K562 (cell line): ENCODE measurements around the gene NRSN2. TPM values are rescaled to one million over a fixed set of nuclear protein-coding genes. Genes with fewer than 3 reads are reported as not detected.
A peak's percentile ranks its signal among the peaks of the same experiment; 100 is the strongest.

ENCODE experiments used
- CTCF ChIP-seq, 3 experiments: IDR thresholded peaks in 2 of 3; conservative IDR thresholded peaks in 1 of 3; 2 replicates each; pipeline ENCODE4 v1.5.1; 2011 to 2012; ENCODE audit warnings: low read length in 3 of 3, mild to moderate bottlenecking in 3 of 3, control low read depth in 2 of 3, improper control_type of control experiment in 1 of 3, inconsistent platforms in 1 of 3, low read depth in 1 of 3, mixed read lengths in 1 of 3, moderate library complexity in 1 of 3; ENCODE audit not compliant: insufficient read depth in 2 of 3
- DNMT1 ChIP-seq: fragments of 450-650 bp; IDR thresholded peaks from 2 replicates; pipeline ENCODE4 v1.6.1; 2016; ENCODE audit warnings: antibody characterized with exemption, mild to moderate bottlenecking
- E2F6 ChIP-seq, 2 experiments: IDR thresholded peaks; 2 replicates each; pipeline ENCODE4 v1.6.1; 2011; ENCODE audit warnings: borderline replicate concordance in 1 of 2, control low read depth in 1 of 2, low read depth in 1 of 2, low read length in 1 of 2, mild to moderate bottlenecking in 1 of 2, mixed read lengths in 1 of 2, moderate library complexity in 1 of 2; ENCODE audit not compliant: insufficient read depth in 1 of 2, insufficient read length in 1 of 2, poor library complexity in 1 of 2, severe bottlenecking in 1 of 2; ENCODE audit errors: extremely low read depth in 1 of 2
- EHMT2 ChIP-seq: fragments of 450-650 bp; IDR thresholded peaks from 2 replicates; pipeline ENCODE4 v1.6.1; 2018; ENCODE audit warnings: antibody characterized with exemption
- ESRRA ChIP-seq: fragments of 450-650 bp; IDR thresholded peaks from 2 replicates; pipeline ENCODE4 v1.6.1; 2014; ENCODE audit warnings: low read depth, mild to moderate bottlenecking, moderate library complexity, borderline replicate concordance
- EWSR1 ChIP-seq: fragments of 450-650 bp; IDR thresholded peaks from 2 replicates; pipeline ENCODE4 v1.6.1; 2018; ENCODE audit warnings: borderline replicate concordance, mild to moderate bottlenecking, low read depth, moderate library complexity; ENCODE audit not compliant: partially characterized antibody
- FOXM1 ChIP-seq, 2 experiments: fragments of 450-650 bp in 1 of 2; sonication (generic) in 1 of 2; formaldehyde crosslinking in 1 of 2; IDR thresholded peaks; 2 replicates each; pipeline versions ENCODE4 v1.6.1 to v1.9.0; 2017 to 2022; ENCODE audit warnings: low read depth in 2 of 2, mild to moderate bottlenecking in 2 of 2, missing genetic modification reagents in 1 of 2, moderate library complexity in 1 of 2
- HDAC1 ChIP-seq, 2 experiments: fragments of 450-650 bp; IDR thresholded peaks; 2 replicates each; pipeline ENCODE4 v1.6.1; 2016 to 2017; ENCODE audit warnings: inconsistent platforms in 1 of 2, mild to moderate bottlenecking in 1 of 2, moderate library complexity in 1 of 2
- NFE2L1 ChIP-seq: fragments of 450-650 bp; IDR thresholded peaks from 2 replicates; pipeline ENCODE4 v1.6.1; 2016; ENCODE audit warnings: missing genetic modification characterization, low read depth, mild to moderate bottlenecking, missing compliant biosample characterization, moderate library complexity, borderline replicate concordance
- POLR2H ChIP-seq: IDR thresholded peaks from 2 replicates; pipeline ENCODE4 v1.6.1; 2016; ENCODE audit warnings: missing genetic modification characterization, low read depth, mild to moderate bottlenecking, control low read depth, missing compliant biosample characterization, moderate library complexity
- RAD21 ChIP-seq, 2 experiments: fragments of 250-450 bp in 1 of 2; fragments of 450-650 bp in 1 of 2; sonication (Bioruptor Pico) in 1 of 2; formaldehyde crosslinking in 1 of 2; IDR thresholded peaks in 1 of 2; conservative IDR thresholded peaks in 1 of 2; 2 replicates each; pipeline versions ENCODE4 v1.4.0 to v1.8.0; 2020 to 2022; ENCODE audit warnings: mild to moderate bottlenecking in 2 of 2, moderate library complexity in 1 of 2
- RBFOX2 ChIP-seq: fragments of 200-400 bp; formaldehyde crosslinking; IDR thresholded peaks from 2 replicates; pipeline ENCODE4 v1.6.1; 2017; ENCODE audit warnings: low read depth, mild to moderate bottlenecking, low read length, moderate library complexity
- RBM22 ChIP-seq: fragments of 200-400 bp; formaldehyde crosslinking; IDR thresholded peaks from 2 replicates; pipeline ENCODE4 v1.6.1; 2018; ENCODE audit warnings: low read length, low read depth; ENCODE audit not compliant: poor library complexity, severe bottlenecking
- RBM39 ChIP-seq: fragments of 200-400 bp; formaldehyde crosslinking; optimal IDR thresholded peaks from 2 replicates; pipeline ENCODE3; 2018; ENCODE audit warnings: low read depth, low read length
- RFX5 ChIP-seq: IDR thresholded peaks from 2 replicates; pipeline ENCODE4 v1.6.1; 2011; ENCODE audit warnings: low read depth, mild to moderate bottlenecking, improper control_type of control experiment, low read length
- SREBF2 ChIP-seq: sonication (generic); formaldehyde crosslinking; IDR thresholded peaks from 2 replicates; pipeline ENCODE4 v1.4.0; 2020; ENCODE audit warnings: mild to moderate bottlenecking, missing genetic modification reagents
- ZNF41 ChIP-seq: fragments of 250-450 bp; sonication (Bioruptor Pico); conservative IDR thresholded peaks from 2 replicates; pipeline ENCODE4 v1.4.0; 2020; ENCODE audit warnings: mild to moderate bottlenecking
- ZNF431 ChIP-seq: sonication (generic); formaldehyde crosslinking; IDR thresholded peaks from 2 replicates; pipeline ENCODE4 v1.8.0; 2022; ENCODE audit warnings: mild to moderate bottlenecking, missing genetic modification reagents
- ZNF511 ChIP-seq: sonication (generic); formaldehyde crosslinking; IDR thresholded peaks from 2 replicates; pipeline ENCODE4 v1.8.0; 2022; ENCODE audit warnings: mild to moderate bottlenecking, missing genetic modification reagents
- ZNF699 ChIP-seq: fragments of 250-450 bp; sonication (Bioruptor Pico); IDR thresholded peaks from 2 replicates; pipeline ENCODE4 v1.8.0; 2021; ENCODE audit warnings: mild to moderate bottlenecking, moderate library complexity; ENCODE audit not compliant: insufficient replicate concordance
- ZNF79 ChIP-seq: fragments of 250-450 bp; sonication (Bioruptor Pico); IDR thresholded peaks from 2 replicates; pipeline ENCODE4 v1.4.0; 2020; ENCODE audit warnings: low read depth, mild to moderate bottlenecking, moderate library complexity
- polyA plus RNA-seq, 8 experiments: library from polyadenylated mRNA; depleted of rRNA in 4 of 8; stranded (reverse) in 5 of 8; unstranded in 3 of 8; fragments of >200 nt; fragmentation: Nextera tagmentation in 2 of 8; fragmentation: Illumina TruSeq in 1 of 8; extraction: Ambion mirVana in 2 of 8; extraction: Trizol in 1 of 8; gene quantifications; 2 replicates each; pipeline versions ENCODE4 v1.2.1 to v1.2.3, GENCODE V29; 2011 to 2014; ENCODE audit warnings: inconsistent platforms in 1 of 8, missing spikeins in 1 of 8
- total RNA-seq, 7 experiments: library from RNA; depleted of rRNA in 6 of 7; stranded (reverse); fragments of >200 nt in 6 of 7; fragmentation: Illumina TruSeq in 2 of 7; extraction: Trizol in 2 of 7; gene quantifications; 2 replicates each; pipeline versions ENCODE4 v1.2.1 to v1.2.3, GENCODE V29; 2011 to 2021; ENCODE audit warnings: low replicate concordance in 1 of 7
- TF ChIP-seq, protein P1 (sequence below): sonication (generic); formaldehyde crosslinking; IDR thresholded peaks from 2 replicates; pipeline ENCODE4 v1.8.1; 2023; ENCODE audit warnings: mild to moderate bottlenecking, missing genetic modification reagents

The NRSN2 gene
- total and polyA plus RNA-seq, 9 of the 15 experiments (the other 6 are each of a cell fraction or from before 2014, with no cell fraction given) = 7.5 to 29.7 (median 11.1) TPM

DNA sequence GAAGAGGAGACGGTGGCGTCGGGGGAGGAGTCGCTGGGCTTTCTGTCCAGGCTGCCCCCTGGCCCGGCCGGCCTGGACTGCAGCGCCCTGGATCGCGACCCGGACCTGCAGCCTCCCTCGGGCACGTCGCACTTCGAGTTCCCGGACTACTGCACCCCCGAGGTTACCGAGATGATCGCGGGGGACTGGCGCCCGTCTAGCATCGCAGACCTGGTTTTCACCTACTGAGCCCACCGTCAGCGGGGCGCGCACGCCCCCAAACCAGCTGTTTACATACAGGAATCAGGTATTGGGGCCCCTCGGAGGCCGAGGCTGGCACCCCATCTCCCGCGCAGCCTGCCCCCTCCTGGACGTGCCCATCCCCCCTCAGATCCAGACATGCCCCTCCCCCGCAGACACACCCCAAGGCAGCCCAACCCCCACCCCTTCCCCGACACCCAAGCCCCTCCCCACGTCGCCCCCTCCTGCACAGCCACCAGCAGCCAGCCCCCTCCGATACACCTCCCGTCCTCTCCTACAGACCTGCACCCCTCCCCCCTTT is 20.2 kb upstream of the NRSN2 start (continued):
- TF ChIP-seq HDAC1 (IDR thresholded peaks at IDR 0.05) (0 out of 4 replicates have a peak, but pooled peaks of 1 of the 2 experiments have one; percentile 17), RBM39 (no peak), EHMT2 (no peak), ZNF699 (CRISPR knock-in tag) (no peak), ZNF79 (CRISPR knock-in tag) (no peak), ZNF431 (no peak), CTCF (IDR thresholded peaks at IDR 0.05 in 2 of 3, conservative IDR thresholded peaks at IDR 0.05 in 1 of 3; ENCODE audit: insufficient read depth in 2 of 3, low read depth in 1 of 3, low read length in 3 of 3) (0 out of 6 replicates have a peak, but pooled peaks of 1 of the 3 experiments have one; percentile 8), EWSR1 (no peak), FOXM1 (IDR thresholded peaks at IDR 0.05; ENCODE audit: low read depth) (no peak), FOXM1 (CRISPR knock-in tag; IDR thresholded peaks at IDR 0.05; ENCODE audit: low read depth) (no peak), RAD21 (CRISPR knock-in tag; conservative IDR thresholded peaks at IDR 0.05 in 1 of 2, IDR thresholded peaks at IDR 0.05 in 1 of 2) (no peak), NFE2L1 (tag) (no peak), DNMT1 (no peak), RBFOX2 (peak; percentile 50), E2F6 (IDR thresholded peaks at IDR 0.05; ENCODE audit: borderline replicate concordance in 1 of 2, extremely low read depth in 1 of 2, insufficient read depth in 1 of 2, insufficient read length in 1 of 2, low read depth in 1 of 2, low read length in 1 of 2, poor library complexity in 1 of 2, severe bottlenecking in 1 of 2) (no peak), SREBF2 (CRISPR knock-in tag) (no peak), ZNF41 (CRISPR knock-in tag) (no peak), RBM22 (peak; percentile 43), POLR2H (tag) (no peak; the same call in 1 of the 2 replicates), RFX5 (peak; percentile 34; the same call in 1 of the 2 replicates), ZNF511 (0 out of 2 replicates have a peak, but pooled peaks have one; percentile 14), ESRRA (no peak)
- TF ChIP-seq, protein P1, sequence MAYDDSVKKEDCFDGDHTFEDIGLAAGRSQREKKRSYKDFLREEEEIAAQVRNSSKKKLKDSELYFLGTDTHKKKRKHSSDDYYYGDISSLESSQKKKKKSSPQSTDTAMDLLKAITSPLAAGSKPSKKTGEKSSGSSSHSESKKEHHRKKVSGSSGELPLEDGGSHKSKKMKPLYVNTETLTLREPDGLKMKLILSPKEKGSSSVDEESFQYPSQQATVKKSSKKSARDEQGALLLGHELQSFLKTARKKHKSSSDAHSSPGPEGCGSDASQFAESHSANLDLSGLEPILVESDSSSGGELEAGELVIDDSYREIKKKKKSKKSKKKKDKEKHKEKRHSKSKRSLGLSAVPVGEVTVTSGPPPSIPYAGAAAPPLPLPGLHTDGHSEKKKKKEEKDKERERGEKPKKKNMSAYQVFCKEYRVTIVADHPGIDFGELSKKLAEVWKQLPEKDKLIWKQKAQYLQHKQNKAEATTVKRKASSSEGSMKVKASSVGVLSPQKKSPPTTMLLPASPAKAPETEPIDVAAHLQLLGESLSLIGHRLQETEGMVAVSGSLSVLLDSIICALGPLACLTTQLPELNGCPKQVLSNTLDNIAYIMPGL (CRISPR knock-in tag) = no peak
